DND-41 (cell line): ENCODE results near the gene RPP14.
"Not testable (repeated sequence)": the region's sequence is repeated elsewhere in the genome, so short reads cannot be mapped to it uniquely, and the experiment has no call there.

ENCODE experiments used
- ATAC-seq: fragments of 200-7000 bp; cut with Tn5 transposase; 3 replicates; pipeline ENCODE4 v1.9.1; 2021; ENCODE audit warnings: low read depth; ENCODE audit not compliant: insufficient read depth
- DNase-seq: peaks from one replicate; pipeline ENCODE4 v3.0.0-alpha.2; 2020
- H2AFZ ChIP-seq: 2 replicates; pipeline ENCODE4 v1.6.0; 2012; ENCODE audit warnings: low read depth, low read length
- H3K27ac ChIP-seq: 2 replicates; pipeline ENCODE4 v1.5.1; 2012; ENCODE audit warnings: low read length, inconsistent platforms
- H3K27me3 ChIP-seq: fragments of 200-600 bp; sonication (generic); 2 replicates; pipeline ENCODE4 v1.6.0; 2012; ENCODE audit warnings: low read length, mild to moderate bottlenecking, inconsistent platforms; ENCODE audit not compliant: insufficient read depth, poor library complexity
- H3K36me3 ChIP-seq: 2 replicates; pipeline ENCODE4 v1.5.1; 2012; ENCODE audit warnings: low read length, inconsistent platforms; ENCODE audit not compliant: insufficient read depth
- H3K4me1 ChIP-seq: 2 replicates; pipeline ENCODE4 v1.5.1; 2012; ENCODE audit warnings: mild to moderate bottlenecking, low read length; ENCODE audit not compliant: insufficient read depth
- H3K4me2 ChIP-seq: 2 replicates; pipeline ENCODE4 v1.6.0; 2012; ENCODE audit warnings: mild to moderate bottlenecking, moderate library complexity, low read length, inconsistent platforms; ENCODE audit not compliant: insufficient read depth
- H3K4me3 ChIP-seq, 2 experiments: fragments of 200-600 bp in 1 of 2; shearing (Covaris generic) in 1 of 2; 2 replicates each; pipeline ENCODE4 v1.5.1; 2012 to 2016; ENCODE audit warnings: inconsistent platforms in 2 of 2, low read length in 2 of 2, mild to moderate bottlenecking in 2 of 2, low read depth in 1 of 2, moderate library complexity in 1 of 2
- H3K79me2 ChIP-seq: 2 replicates; pipeline ENCODE4 v1.6.0; 2012; ENCODE audit warnings: low read length, inconsistent platforms; ENCODE audit not compliant: insufficient read depth
- H3K9ac ChIP-seq: 2 replicates; pipeline ENCODE4 v1.6.0; 2012; ENCODE audit warnings: low read depth, mild to moderate bottlenecking, inconsistent platforms, low read length, moderate library complexity
- H3K9me3 ChIP-seq: 2 replicates; pipeline ENCODE4 v1.5.1; 2012; ENCODE audit warnings: low read length, moderate library complexity, mild to moderate bottlenecking, inconsistent platforms; ENCODE audit not compliant: insufficient read depth, severe bottlenecking
- H4K20me1 ChIP-seq: 2 replicates; pipeline ENCODE4 v1.6.0; 2012; ENCODE audit warnings: low read length; ENCODE audit not compliant: insufficient read depth
- CTCF ChIP-seq: IDR thresholded peaks from 2 replicates; pipeline ENCODE4 v1.5.1; 2012; ENCODE audit warnings: borderline replicate concordance, low read length, moderate library complexity, mild to moderate bottlenecking; ENCODE audit not compliant: poor library complexity, severe bottlenecking; ENCODE audit errors: extremely low read depth
- EZH2 ChIP-seq: IDR thresholded peaks from 3 replicates; pipeline ENCODE4 v1.6.1; 2012; ENCODE audit warnings: borderline replicate concordance, low read depth, mild to moderate bottlenecking, moderate library complexity, low read length, inconsistent platforms; ENCODE audit not compliant: severe bottlenecking

RPP14 gene

DNA sequence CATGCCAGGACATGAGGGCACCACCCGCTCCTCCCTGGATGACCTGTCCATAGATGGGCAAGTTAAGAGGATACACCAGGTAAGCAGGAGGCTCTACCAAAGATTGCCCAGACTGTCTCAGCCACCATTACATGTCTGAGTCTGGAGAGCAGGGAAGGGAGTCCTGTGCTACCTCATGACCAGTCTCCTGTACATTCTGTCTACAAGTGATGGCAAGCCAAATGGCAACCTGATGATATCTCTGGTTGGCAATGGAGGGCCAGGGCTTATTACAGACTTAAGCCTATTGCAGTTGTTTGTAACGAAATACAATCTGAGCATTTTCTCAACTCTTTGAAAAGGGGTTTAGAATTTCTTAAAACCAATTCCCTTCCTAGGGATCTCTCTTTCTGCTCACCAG lies 36.7 kb upstream of the RPP14 start:
- Histone ChIP-seq H3K4me1 (no peaks in the 10 kb centered on the region), H2AFZ (no peak overlapping the region), H4K20me1 (no peaks in the 10 kb centered on the region), H3K4me2 (no peak overlapping the region), H3K9me3 (no peaks in the 10 kb centered on the region), H3K27ac (no peak overlapping the region), H3K4me3 (no peak overlapping the region), H3K79me2 (no peaks in the 10 kb centered on the region), H3K27me3 (no peaks in the 10 kb centered on the region), H3K9ac (no peak overlapping the region), H3K36me3 (no peaks in the 10 kb centered on the region)
- ATAC-seq: no peak
- TF ChIP-seq CTCF (no peak), EZH2 (no peak)
- DNase-seq: no peak

GRCh38 chr3:58270485-58270884 lies 35.6 kb upstream of the RPP14 start:
- H3K9ac ChIP-seq: no peak overlapping the region
- no peaks in the 10 kb centered on the region for H3K27me3 ChIP-seq
- no peak overlapping the region for H2AFZ ChIP-seq
- no peak overlapping the region for H3K27ac ChIP-seq
- no peak overlapping the region for H3K4me2 ChIP-seq
- no peaks in the 10 kb centered on the region for H3K79me2 ChIP-seq
- TF ChIP-seq EZH2 (no peak), CTCF (no peak)
- no peaks in the 10 kb centered on the region for H4K20me1 ChIP-seq
- no peaks in the 10 kb centered on the region for H3K4me1 ChIP-seq
- H3K9me3 ChIP-seq: no peaks in the 10 kb centered on the region
- DNase-seq (no peak), ATAC-seq (no peak)
- no peak overlapping the region for H3K4me3 ChIP-seq
- no peaks in the 10 kb centered on the region for H3K36me3 ChIP-seq

DNA sequence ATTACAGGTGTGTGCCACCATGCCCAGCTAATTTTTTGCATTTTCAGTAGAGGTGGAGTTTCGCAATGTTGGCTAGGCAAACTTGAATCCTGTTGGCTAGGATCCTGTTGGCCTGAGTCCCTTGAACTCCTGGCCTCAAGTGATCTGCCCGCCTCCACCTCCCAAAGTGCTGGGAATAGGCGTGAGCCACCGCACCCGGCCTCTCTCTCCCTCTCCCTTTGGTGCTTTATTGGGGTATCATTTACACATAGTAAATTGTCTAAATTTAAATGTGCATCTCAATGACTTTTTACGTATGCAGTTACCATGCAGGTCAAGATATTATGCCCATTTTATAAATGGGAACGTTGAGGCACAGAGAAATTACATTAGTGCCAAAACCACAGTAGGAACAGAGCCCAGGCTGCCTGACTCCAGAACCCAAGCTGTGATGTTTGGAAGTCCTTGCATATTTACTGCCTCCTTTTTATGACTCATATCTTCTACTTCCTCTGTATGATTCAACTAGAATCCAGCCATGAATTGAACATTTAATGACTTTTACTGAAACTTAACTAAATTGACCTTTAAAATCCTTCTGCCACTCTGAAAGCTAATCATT lies 34.0 kb upstream of the RPP14 start:
- ATAC-seq: no peak
- Histone ChIP-seq H3K4me3 (no peak overlapping the region), H3K36me3 (no peaks in the 10 kb centered on the region), H3K27me3 (no peaks in the 10 kb centered on the region), H3K9me3 (no peaks in the 10 kb centered on the region), H3K9ac (no peak overlapping the region), H4K20me1 (no peaks in the 10 kb centered on the region), H3K4me1 (no peaks in the 10 kb centered on the region), H2AFZ (no peak overlapping the region), H3K27ac (no peak overlapping the region), H3K4me2 (no peak overlapping the region), H3K79me2 (no peaks in the 10 kb centered on the region)
- no peak for DNase-seq
- TF ChIP-seq EZH2 (no peak), CTCF (no peak)

DNA sequence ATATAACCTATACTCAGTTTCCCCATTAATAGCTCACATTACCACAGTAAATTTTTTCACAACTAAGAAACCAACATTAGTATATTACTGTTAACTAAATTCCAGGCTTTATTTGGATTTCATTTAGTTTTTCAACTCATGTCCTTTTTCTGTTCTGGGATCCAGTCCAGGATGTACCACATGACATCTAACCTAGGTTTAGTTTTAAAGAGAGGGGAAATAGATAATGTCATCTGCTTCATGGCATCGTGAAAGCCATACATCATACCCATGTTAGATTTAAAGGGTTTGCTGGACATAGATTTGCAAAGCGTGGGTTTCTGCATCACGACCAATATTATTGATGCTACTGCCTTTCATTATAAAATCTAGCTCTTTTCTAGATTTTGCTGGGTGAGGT lies 33.2 kb upstream of the RPP14 start:
- Histone ChIP-seq H2AFZ (no peak overlapping the region), H3K4me2 (no peak overlapping the region), H3K4me1 (no peaks in the 10 kb centered on the region), H3K36me3 (no peaks in the 10 kb centered on the region), H4K20me1 (no peaks in the 10 kb centered on the region), H3K27me3 (no peaks in the 10 kb centered on the region), H3K9ac (no peak overlapping the region), H3K4me3 (no peak overlapping the region), H3K27ac (no peak overlapping the region), H3K9me3 (no peaks in the 10 kb centered on the region), H3K79me2 (no peaks in the 10 kb centered on the region)
- TF ChIP-seq CTCF (no peak), EZH2 (no peak)
- ATAC-seq (no peak), DNase-seq (no peak)

DNA sequence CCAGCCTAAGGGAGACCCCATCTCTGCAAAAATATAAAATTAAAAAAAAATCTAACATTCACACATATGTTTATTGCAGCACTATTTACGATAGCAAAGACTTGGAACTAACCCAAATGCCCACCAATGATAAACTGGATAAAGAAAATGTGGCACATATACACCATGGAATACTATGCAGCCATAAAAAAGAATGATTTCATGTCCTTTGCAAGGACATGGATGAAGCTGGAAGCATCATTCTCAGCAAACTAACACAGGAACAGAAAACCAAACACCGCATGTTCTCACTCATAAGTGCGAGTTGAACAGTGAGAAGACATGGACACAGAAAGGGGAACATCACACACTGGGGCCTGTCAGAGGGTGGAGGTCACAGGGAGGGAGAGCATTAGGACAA lies 32.7 kb upstream of the RPP14 start:
- not testable (repeated sequence) for DNase-seq, H3K4me1 ChIP-seq, H2AFZ ChIP-seq, ATAC-seq, H3K27me3 ChIP-seq, H3K79me2 ChIP-seq, H3K9ac ChIP-seq, H4K20me1 ChIP-seq, H3K9me3 ChIP-seq, H3K36me3 ChIP-seq, H3K4me2 ChIP-seq, H3K27ac ChIP-seq, H3K4me3 ChIP-seq
